GM18502 (cell line): ENCODE data around the gene LIPN.

ENCODE experiments used
- ATAC-seq: cut with Tn5 transposase; IDR thresholded peaks from one replicate; pipeline ENCODE4 v1.9.1; 2021; ENCODE audit warnings: mild to moderate bottlenecking; ENCODE audit not compliant: unreplicated experiment, poor library complexity

Gene LIPN

DNA sequence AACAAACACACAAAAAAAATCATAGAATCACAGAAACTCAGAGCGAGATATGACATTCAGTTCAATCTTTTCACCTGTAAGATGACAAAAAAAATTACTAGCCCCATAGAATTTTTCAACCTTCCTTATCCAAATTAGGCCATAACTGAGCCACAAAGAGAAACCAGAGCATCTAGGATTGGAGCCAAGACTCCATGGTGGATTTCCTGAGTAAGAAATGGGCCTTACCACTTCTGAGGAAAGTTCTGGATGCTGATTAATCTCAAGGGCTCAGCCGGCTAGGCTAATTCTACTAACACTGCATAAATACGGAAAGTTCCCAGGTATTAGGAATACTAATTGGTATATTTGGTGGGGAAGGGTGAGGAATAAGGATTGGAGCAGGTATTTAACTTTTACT, 59.5 kb downstream of the LIPN start:
- ATAC-seq = no peak

DNA sequence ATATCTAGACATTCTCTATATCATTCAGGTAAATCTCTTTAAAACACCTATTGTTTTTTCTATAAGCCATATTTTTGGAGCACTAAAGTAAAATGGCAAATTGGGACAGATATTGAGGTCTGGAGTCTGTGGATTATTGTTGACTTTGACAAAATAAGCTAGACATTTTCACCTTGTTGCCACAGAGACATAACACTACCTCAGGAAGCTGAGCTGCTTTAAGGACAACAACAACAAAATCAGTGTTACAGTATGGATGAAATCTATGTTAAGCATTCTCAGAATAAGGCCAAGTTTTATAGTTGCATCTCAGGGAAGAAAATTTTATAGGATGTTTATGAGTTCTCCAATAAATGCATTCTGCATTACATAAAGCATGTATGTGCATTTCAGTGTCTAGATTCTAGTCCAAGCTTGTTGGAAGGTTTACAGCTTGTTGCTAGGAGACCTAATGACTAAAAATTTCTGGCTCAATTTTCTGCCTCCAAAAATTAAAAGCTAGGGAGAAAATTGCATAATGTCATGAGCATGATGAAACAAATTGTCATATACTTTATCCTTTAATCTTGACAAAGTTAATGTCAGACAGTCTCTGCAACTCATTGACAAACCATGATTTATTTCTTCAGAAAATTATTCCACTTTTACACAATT, 61.1 kb downstream of the LIPN start:
- no peak for ATAC-seq

DNA sequence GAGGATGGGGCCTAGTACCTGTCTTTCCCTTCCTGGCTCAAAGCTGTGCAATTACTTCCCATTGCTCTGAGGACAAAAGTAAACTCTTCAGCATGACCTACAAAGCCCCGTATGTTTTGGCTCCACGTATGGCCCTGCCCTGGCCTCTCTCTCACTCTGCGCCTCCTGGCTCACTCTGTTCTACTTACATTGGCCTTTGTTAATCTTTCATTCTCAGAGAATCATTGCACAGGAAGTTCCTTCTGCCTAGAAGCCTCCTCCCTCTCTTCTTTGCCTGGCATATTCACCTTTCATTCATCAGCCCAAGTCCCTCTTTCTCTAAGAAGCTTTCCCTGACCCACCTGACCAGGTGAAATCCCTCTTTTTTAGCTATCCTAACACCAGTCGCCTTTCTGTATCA, 66.6 kb downstream of the LIPN start:
- ATAC-seq = no peak

DNA sequence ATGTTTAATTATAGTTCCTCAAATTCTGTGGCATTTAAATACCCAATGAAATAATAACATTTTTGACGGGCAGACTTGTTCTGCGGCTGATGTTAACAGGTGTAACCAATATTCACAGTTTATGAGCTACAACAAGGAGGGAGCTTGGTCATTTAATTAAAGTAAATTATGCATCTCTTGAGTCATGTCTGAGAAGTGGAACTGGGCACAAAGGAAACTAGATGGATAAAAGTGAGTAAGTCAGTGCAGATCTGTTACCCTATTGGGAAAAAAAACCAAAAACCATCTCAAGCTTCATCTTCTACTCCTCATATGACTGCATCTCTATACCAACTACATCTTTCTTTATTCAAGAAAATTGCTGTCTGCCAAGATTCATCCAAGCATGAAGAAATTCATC, 67.9 kb downstream of the LIPN start:
- no peak for ATAC-seq

DNA sequence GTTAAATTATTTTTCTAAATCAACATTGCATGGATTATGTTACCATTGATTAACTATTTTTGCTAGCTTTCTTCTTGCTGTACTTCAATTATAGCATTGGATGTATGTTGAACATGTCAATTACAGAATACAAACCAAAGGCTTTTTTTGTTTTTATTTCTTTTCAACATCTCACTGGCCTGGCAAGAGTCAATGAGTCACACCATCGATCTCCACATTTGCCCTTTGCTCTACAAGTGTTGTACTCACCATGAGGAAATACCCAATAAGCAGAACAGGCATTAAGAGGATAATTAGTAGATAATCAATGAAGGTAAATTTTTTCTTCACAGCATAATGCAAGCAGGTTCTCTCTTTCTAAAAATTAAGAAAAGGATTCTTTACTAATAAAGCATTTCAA, 68.5 kb downstream of the LIPN start:
- no peak for ATAC-seq
